ENCODE results near the gene POR. TPM values are rescaled to one million over a fixed set of nuclear protein-coding genes. Genes with fewer than 3 reads are reported as not detected.
A peak's percentile ranks its signal among the peaks of the same experiment; 100 is the strongest.

The POR gene
- total RNA-seq (2014; rRNA removed; shearing (Covaris generic)) = 43.3 and 44.0 TPM in 2 replicates

DNA sequence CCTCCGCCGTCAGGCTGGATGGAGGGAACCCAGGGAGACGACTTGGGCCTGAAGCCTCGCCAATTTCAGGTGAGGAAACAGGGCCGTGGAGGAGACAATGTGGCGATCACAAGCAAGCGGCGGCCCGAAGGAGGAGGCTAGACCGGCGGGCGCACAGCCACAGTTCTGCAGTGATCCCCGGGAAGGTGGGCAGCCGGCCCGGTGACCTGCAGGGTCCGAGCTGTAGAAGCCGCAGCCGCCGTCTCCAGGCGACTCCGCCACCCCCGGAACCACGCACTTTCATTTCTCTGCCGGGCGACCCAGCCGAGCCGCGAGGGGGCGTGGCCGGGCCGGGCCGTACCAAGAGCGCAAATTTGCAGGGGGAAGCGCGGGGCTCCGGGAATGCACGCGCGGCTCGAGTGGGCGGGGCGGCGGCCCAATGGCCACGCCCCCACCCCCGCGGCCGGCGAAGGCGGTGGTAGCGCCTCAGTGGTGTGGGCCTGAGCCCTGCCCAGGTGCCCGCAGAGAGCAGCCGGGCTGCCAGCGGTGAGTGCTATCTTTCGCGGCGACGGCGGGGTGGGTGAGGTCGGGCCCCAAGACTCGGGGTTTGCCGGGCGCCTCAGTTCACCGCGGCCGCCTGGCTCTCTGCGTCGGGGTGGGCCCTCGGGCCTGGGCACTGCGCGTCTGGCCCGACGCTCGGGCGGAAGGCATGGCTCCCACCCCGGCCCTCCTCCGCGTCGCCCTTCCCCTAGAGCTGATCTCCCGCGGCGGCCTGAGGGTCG lies at the start of gene POR:
Gene POR, plus strand, starts transcription at position 501 of the 761 bp plus-strand sequence. CDS start 38,847 bp downstream, outside the sequence.

DNA sequence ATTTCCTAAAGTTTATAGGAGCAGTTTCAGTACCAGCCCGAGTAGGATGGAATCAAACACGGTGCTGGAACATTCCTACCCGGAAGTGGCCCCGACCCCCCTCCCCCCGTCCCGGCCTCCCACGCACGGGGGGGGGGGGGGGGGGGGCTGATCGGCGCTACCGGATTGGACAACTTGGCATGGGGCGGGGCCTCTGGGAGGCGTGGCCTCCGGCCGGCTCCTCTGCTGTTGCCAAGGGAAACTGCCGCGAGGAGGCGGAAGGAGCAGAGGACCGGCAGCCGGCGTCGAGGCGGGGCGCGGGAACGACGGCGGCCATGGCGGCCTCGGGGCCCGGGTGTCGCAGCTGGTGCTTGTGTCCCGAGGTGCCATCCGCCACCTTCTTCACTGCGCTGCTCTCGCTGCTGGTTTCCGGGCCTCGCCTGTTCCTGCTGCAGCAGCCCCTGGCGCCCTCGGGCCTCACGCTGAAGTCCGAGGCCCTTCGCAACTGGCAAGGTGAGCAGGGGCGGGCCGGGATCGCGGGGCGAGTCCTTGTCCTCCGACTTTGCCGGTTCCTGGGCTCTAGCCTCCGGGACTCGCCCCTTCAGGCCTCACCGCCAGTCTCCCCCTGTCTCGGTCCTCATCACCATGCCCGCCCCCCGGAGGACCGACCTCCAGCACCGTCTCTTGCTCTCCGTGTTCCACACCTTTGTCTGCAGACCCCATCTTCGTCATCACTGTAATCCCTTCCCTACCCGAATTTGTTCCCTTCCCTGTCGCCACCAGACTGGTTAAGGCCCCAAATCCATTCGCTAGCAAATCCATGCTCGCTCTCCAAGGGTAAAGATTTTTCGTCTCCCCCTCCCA lies 36.0 kb upstream of the POR start, which contains the start of gene RHBDD2:
Gene RHBDD2, plus strand, starts transcription at position 266 of the 843 bp plus-strand sequence. Its CDS starts 49 bp downstream, at position 315.

DNA sequence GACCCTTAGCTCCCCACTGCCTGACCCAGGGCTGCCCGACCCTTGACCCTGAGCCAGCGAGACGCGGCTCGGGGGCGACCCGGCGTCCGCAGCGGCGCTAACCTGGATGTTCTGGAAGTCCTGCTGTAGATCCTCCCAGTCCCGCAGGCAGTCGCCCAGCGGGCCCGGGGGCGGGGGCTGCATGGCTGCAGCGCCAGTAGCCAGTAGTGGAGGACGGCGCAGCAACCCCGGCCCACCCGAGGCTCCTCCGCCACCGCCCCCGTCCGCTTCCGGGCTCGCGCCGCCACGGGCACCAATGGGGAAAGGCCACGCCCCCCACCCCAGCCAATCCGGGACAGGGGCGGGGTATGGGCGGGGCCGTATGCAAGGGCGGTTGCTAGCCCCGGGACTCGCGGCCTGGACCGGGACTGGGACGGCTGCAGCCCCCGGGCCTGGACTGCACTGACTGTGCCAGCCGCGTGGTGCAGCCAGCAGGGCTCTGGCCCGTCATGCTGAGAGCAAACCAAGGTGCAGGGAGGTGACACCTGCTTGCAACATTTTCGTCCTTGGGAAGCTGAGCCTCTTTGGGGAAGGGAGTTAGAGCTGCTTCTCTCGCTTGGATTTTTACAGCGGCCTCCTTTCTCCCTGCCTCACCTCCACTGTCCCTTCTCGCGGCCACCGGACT lies 79.6 kb downstream of the POR start, which contains the start of gene TMEM120A:
Gene TMEM120A, minus strand, starts transcription at position 208 of the 664 bp plus-strand sequence. Its CDS starts 25 bp downstream, at position 183.

Small RNAs within 50 kb of the gene (small RNA-seq; reads per million reads assigned to genes)
- 0.67 reads per million, percentile 39 among the genes with 10 or more reads in this experiment for gene SNORA14A

Other genes with a start within 250 kb of the POR start
- 29.3 and 31.3 TPM in 2 replicates for gene HIP1, start 176.2 kb upstream of the POR start, total RNA-seq (2014; rRNA removed; shearing (Covaris generic))
- gene CCL26, start 142.9 kb upstream of the POR start, total RNA-seq (2014; rRNA removed; shearing (Covaris generic)) = 0.57 and 0.88 TPM in 2 replicates
- not detected in 2 replicates for gene CCL24, start 101.3 kb upstream of the POR start, total RNA-seq (2014; rRNA removed; shearing (Covaris generic))
- gene RHBDD2, start 36.1 kb upstream of the POR start, total RNA-seq (2014; rRNA removed; shearing (Covaris generic)) = 31.8 and 41.0 TPM in 2 replicates
- gene TMEM120A, start 79.4 kb downstream of the POR start, total RNA-seq (2014; rRNA removed; shearing (Covaris generic)) = 14.0 and 17.2 TPM in 2 replicates
- 40.4 and 42.1 TPM in 2 replicates for gene STYXL1, start 132.8 kb downstream of the POR start, total RNA-seq (2014; rRNA removed; shearing (Covaris generic))
- 168 and 200 TPM in 2 replicates for gene MDH2, start 133.0 kb downstream of the POR start, total RNA-seq (2014; rRNA removed; shearing (Covaris generic))